C4-2B (cell line): ENCODE measurements around the gene SLC39A11.

Experiments
- CTCF ChIP-seq: fragments of 450-650 bp; conservative IDR thresholded peaks from 2 replicates; pipeline ENCODE4 v1.5.1; 2017; ENCODE audit warnings: mild to moderate bottlenecking
- ZFX ChIP-seq: fragments of 450-650 bp; IDR thresholded peaks from 2 replicates; pipeline ENCODE4 v1.6.1; 2017

GRCh38 chr17:73128496-73128895 is 36.0 kb upstream of the SLC39A11 start:
- no peak for TF ChIP-seq CTCF
- TF ChIP-seq ZFX = no peak
